Activated CD8-positive, alpha-beta memory T cell treated with anti-CD3 and anti-CD28 coated beads, Interleukin-2, amount 50 U/mL, for 4 hours (primary cell): ENCODE data around the gene SLC22A17.
"Not testable (repeated sequence)": the region's sequence is repeated elsewhere in the genome, so short reads cannot be mapped to it uniquely, and the experiment has no call there.

Experiments used
- DNase-seq: peaks from one replicate; pipeline ENCODE4 v3.0.0-alpha.2; 2020

SLC22A17 gene

GRCh38 chr14:23327947-23328744 lies 24.5 kb downstream of the SLC22A17 start:
- peak; percentile 65 for DNase-seq

- no peak for DNase-seq
Observed at GRCh38 chr14:23326491-23327332, 26.0 kb downstream of the SLC22A17 start.

GRCh38 chr14:23325746-23326145 lies 26.9 kb downstream of the SLC22A17 start:
- not testable (repeated sequence) for DNase-seq

GRCh38 chr14:23324993-23325392 lies 27.7 kb downstream of the SLC22A17 start:
- DNase-seq = no peak

GRCh38 chr14:23324455-23324846 lies 28.2 kb downstream of the SLC22A17 start:
- no peak for DNase-seq

- DNase-seq = no peak
Observed at GRCh38 chr14:23323838-23324454, 28.7 kb downstream of the SLC22A17 start.

- DNase-seq = no peak
Observed at GRCh38 chr14:23322568-23323517, 29.8 kb downstream of the SLC22A17 start.

GRCh38 chr14:23321572-23322547 lies 30.8 kb downstream of the SLC22A17 start:
- DNase-seq = peak; percentile 49

GRCh38 chr14:23320584-23321571 lies 31.8 kb downstream of the SLC22A17 start, which contains the start of gene PABPN1:
Gene PABPN1 (plus strand): TSS chr14:23321457. CDS start chr14:23321470, 13 bp downstream.
- DNase-seq = peak; percentile 94

GRCh38 chr14:23319746-23320583 lies 32.7 kb downstream of the SLC22A17 start:
- DNase-seq = no peak

- DNase-seq = no peak
Observed at GRCh38 chr14:23316300-23316699, 36.4 kb downstream of the SLC22A17 start.

- no peak for DNase-seq
Observed at GRCh38 chr14:23310546-23310945, 42.1 kb downstream of the SLC22A17 start.

- no peak for DNase-seq
Observed at GRCh38 chr14:23308721-23309445, 43.8 kb downstream of the SLC22A17 start.

GRCh38 chr14:23307687-23308644 lies 44.7 kb downstream of the SLC22A17 start:
- DNase-seq = no peak

- DNase-seq = no peak
Observed at GRCh38 chr14:23307146-23307530, 45.5 kb downstream of the SLC22A17 start.

- DNase-seq = no peak
Observed at GRCh38 chr14:23306412-23307145, 46.1 kb downstream of the SLC22A17 start, which contains the start of gene BCL2L2. Gene BCL2L2 (plus strand): TSS chr14:23306833. CDS start chr14:23307768, 935 bp downstream.
